ENCODE results near the gene VEGFA.

Gene VEGFA

GRCh38 chr6:43760210-43761168 lies 9.5 kb upstream of the VEGFA start:
- no peak for DNase-seq

GRCh38 chr6:43761666-43762409 lies 8.2 kb upstream of the VEGFA start:
- no peak for DNase-seq

- no peak for DNase-seq
Observed at GRCh38 chr6:43762410-43762768, 7.6 kb upstream of the VEGFA start.

GRCh38 chr6:43762966-43763695 lies 6.9 kb upstream of the VEGFA start:
- no peak for DNase-seq

- no peak for DNase-seq
Observed at GRCh38 chr6:43763812-43764522, 6.0 kb upstream of the VEGFA start.

GRCh38 chr6:43764772-43765171 lies 5.2 kb upstream of the VEGFA start:
- no peak for DNase-seq

- no peak for DNase-seq
Observed at GRCh38 chr6:43765776-43766499, 4.1 kb upstream of the VEGFA start.

GRCh38 chr6:43766500-43766853 lies 3.5 kb upstream of the VEGFA start:
- no peak for DNase-seq

GRCh38 chr6:43766964-43767461 lies 3.0 kb upstream of the VEGFA start:
- no peak for DNase-seq

- no peak for DNase-seq
Observed at GRCh38 chr6:43767553-43768505, 2.2 kb upstream of the VEGFA start.

GRCh38 chr6:43768506-43768860 lies 1.5 kb upstream of the VEGFA start:
- DNase-seq = no peak

GRCh38 chr6:43768983-43769525 lies 957 bp upstream of the VEGFA start:
- DNase-seq = no peak

- DNase-seq = peak; percentile 20
Observed at GRCh38 chr6:43770372-43771209, 580 bp downstream of the VEGFA start.

- DNase-seq = peak; percentile 50
Observed at GRCh38 chr6:43771210-43771857, 1.3 kb downstream of the VEGFA start.

- DNase-seq = peak; percentile 23
Observed at GRCh38 chr6:43771858-43772680, 2.1 kb downstream of the VEGFA start.

- no peak for DNase-seq
Observed at GRCh38 chr6:43772681-43773049, 2.7 kb downstream of the VEGFA start.

GRCh38 chr6:43773050-43773979 lies 3.3 kb downstream of the VEGFA start:
- peak; percentile 52 for DNase-seq
